HEK293T (cell line): ENCODE results near the gene BFSP1.

ENCODE experiments used
- ARNT ChIP-seq: fragments of 450-650 bp; IDR thresholded peaks from 2 replicates; pipeline ENCODE4 v1.6.1; 2017; ENCODE audit warnings: mild to moderate bottlenecking
- ELF4 ChIP-seq: fragments of 450-650 bp; IDR thresholded peaks from 2 replicates; pipeline ENCODE4 v1.6.1; 2017; ENCODE audit warnings: antibody characterized with exemption
- FOXM1 ChIP-seq: fragments of 450-650 bp; IDR thresholded peaks from 2 replicates; pipeline ENCODE4 v1.6.1; 2017; ENCODE audit warnings: mild to moderate bottlenecking, borderline replicate concordance
- HDGF ChIP-seq: fragments of 450-650 bp; IDR thresholded peaks from 2 replicates; pipeline ENCODE4 v1.6.1; 2017; ENCODE audit warnings: antibody characterized with exemption, borderline replicate concordance
- NFRKB ChIP-seq: fragments of 450-650 bp; IDR thresholded peaks from 2 replicates; pipeline ENCODE4 v1.6.1; 2016; ENCODE audit warnings: mild to moderate bottlenecking, moderate library complexity
- SP1 ChIP-seq: fragments of 450-650 bp; IDR thresholded peaks from 2 replicates; pipeline ENCODE4 v1.6.1; 2017
- ZNF384 ChIP-seq: fragments of 450-650 bp; IDR thresholded peaks from 2 replicates; pipeline ENCODE4 v1.6.1; 2016
- TF ChIP-seq, protein P1 (sequence below): fragments of 450-650 bp; IDR thresholded peaks from 2 replicates; pipeline ENCODE4 v1.6.1; 2016

DNA sequence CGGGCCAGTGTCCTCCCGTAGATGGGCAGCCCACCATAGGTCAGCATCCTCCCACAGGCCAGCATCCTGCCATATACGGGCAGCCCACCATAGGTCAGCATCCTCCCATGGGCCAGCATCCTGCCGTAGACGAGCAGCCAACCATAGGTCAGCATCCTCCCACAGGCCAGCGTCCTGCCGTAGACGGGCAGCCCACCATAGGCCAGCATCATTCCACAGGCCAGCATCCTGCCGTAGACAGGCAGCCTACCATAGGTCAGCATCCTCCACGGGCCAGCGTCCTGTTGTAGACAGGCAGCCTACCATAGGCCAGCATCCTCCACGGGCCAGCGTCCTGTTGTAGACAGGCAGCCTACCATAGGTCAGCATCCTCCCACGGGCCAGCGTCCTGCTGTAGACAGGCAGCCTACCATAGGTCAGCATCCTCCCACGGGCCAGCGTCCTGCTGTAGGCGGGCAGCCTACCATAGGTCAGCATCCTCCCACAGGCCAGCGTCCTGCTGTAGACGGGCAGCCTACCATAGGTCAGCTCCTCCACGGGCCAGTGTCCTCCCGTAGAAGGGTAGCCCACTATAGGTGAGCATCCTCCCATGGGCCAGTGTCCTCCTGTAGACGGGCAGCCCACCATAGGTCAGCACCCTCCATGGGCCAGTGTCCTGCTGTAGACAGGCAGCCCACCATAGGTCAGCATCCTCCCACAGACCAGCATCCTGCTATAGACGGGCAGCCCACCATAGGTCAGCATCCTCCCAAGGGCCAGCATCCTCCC is 62.9 kb downstream of the BFSP1 start:
- TF ChIP-seq ZNF384 (no peak), HDGF (no peak), FOXM1 (no peak), NFRKB (no peak), ELF4 (no peak), ARNT (no peak), SP1 (no peak)
- TF ChIP-seq, protein P1, sequence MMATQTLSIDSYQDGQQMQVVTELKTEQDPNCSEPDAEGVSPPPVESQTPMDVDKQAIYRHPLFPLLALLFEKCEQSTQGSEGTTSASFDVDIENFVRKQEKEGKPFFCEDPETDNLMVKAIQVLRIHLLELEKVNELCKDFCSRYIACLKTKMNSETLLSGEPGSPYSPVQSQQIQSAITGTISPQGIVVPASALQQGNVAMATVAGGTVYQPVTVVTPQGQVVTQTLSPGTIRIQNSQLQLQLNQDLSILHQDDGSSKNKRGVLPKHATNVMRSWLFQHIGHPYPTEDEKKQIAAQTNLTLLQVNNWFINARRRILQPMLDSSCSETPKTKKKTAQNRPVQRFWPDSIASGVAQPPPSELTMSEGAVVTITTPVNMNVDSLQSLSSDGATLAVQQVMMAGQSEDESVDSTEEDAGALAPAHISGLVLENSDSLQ = no peak
